ENCODE results near the gene DNAH14. TPM values are rescaled to one million over a fixed set of nuclear protein-coding genes. Genes with fewer than 3 reads are reported as not detected.
"Not testable (repeated sequence)": the region's sequence is repeated elsewhere in the genome, so short reads cannot be mapped to it uniquely, and the experiment has no call there.

DNAH14 gene
- polyA plus RNA-seq, 2 of the 4 experiments (the other 2 are of a cell fraction) = 15.9 to 35.8 TPM

GRCh38 chr1:224959656-224960055 lies 30.2 kb downstream of the DNAH14 start (continued):
- TF ChIP-seq, protein P1, sequence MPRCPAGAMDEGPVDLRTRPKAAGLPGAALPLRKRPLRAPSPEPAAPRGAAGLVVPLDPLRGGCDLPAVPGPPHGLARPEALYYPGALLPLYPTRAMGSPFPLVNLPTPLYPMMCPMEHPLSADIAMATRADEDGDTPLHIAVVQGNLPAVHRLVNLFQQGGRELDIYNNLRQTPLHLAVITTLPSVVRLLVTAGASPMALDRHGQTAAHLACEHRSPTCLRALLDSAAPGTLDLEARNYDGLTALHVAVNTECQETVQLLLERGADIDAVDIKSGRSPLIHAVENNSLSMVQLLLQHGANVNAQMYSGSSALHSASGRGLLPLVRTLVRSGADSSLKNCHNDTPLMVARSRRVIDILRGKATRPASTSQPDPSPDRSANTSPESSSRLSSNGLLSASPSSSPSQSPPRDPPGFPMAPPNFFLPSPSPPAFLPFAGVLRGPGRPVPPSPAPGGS (IDR thresholded peaks at IDR 0.05) = no peak
- no peak for TF ChIP-seq PHF8 (IDR thresholded peaks at IDR 0.05; ENCODE audit: borderline replicate concordance, low read depth)
- TF ChIP-seq CHD4 (IDR thresholded peaks at IDR 0.05; ENCODE audit: borderline replicate concordance) = no peak

GRCh38 chr1:224980181-224980580 lies 50.7 kb downstream of the DNAH14 start:
- H3K27ac ChIP-seq = no peak overlapping the region
- DNase-seq (ENCODE audit: low read depth in 1 of 2, low spot score in 1 of 2) (no peak), FAIRE-seq (no peak), ATAC-seq (no peak)
- no peak overlapping the region for H3K4me2 ChIP-seq
- 71% methylated on average over 5 of the region's 5 CpGs for WGBS (ENCODE audit: missing lambda C conversion rate)
- no peak overlapping the region for H3K4me3 ChIP-seq
- CTCF ChIA-PET = no interaction called here
- POLR2A ChIA-PET = no interaction called here
- H3K4me1 ChIP-seq = no peaks in the 10 kb centered on the region
- no peaks in the 10 kb centered on the region; the same call in 2 of the 3 replicates for H3K9me3 ChIP-seq
- no peak for TF ChIP-seq MYC (IDR thresholded peaks at IDR 0.05; ENCODE audit: borderline replicate concordance, low read length)
- no peak for TF ChIP-seq CHD4 (IDR thresholded peaks at IDR 0.05; ENCODE audit: borderline replicate concordance)

DNA sequence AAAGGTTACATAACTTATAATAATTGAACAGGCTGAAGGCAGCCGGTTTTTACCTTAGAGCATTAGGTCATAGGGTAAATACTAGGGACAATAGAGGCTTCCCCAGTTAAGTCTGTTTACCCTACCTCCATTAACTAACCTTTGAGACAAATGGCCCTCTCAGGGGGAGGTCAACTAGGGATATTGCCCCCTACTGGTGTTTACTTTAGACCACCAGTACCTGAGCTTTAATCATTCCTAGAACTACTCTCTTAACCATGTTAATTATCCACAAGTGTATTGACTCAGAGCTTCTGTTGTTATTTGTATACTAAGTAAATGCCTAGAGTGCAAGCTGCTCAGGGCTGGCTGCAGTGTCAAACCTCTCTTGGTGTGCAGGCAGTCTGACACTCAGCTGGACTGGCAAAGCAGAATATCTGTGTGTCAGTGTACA lies 52.5 kb downstream of the DNAH14 start:
- H3K9me3 ChIP-seq; H3K4me1 ChIP-seq; H3K4me3 ChIP-seq; FAIRE-seq; ATAC-seq; CTCF ChIA-PET; POLR2A ChIA-PET; DNase-seq (ENCODE audit: low read depth in 1 of 2, low spot score in 1 of 2); H3K27ac ChIP-seq; H3K4me2 ChIP-seq: not testable (repeated sequence)
- 17% methylated on average over 1 of the region's 1 CpG for WGBS (ENCODE audit: missing lambda C conversion rate)

GRCh38 chr1:224988042-224988441 lies 58.6 kb downstream of the DNAH14 start:
- no peaks in the 10 kb centered on the region; the same call in 2 of the 3 replicates for H3K9me3 ChIP-seq
- ATAC-seq (no peak), DNase-seq (ENCODE audit: low read depth in 1 of 2, low spot score in 1 of 2) (no peak), FAIRE-seq (peak; percentile 18)
- no peak overlapping the region for H3K4me2 ChIP-seq
- ChIA-PET CTCF (no interaction called here), POLR2A (no interaction called here)
- WGBS (ENCODE audit: missing lambda C conversion rate) = 93% methylated on average over 6 of the region's 6 CpGs
- H3K27ac ChIP-seq = no peak overlapping the region
- H3K4me3 ChIP-seq = no peak overlapping the region
- H3K4me1 ChIP-seq = no peaks in the 10 kb centered on the region
- TF ChIP-seq POLR2A (IDR thresholded peaks at IDR 0.05; ENCODE audit: low read length) (no peak), RAD21 (conservative IDR thresholded peaks at IDR 0.05 in 1 of 2, IDR thresholded peaks at IDR 0.05 in 1 of 2) (no peak), EHF (CRISPR knock-in tag; IDR thresholded peaks at IDR 0.05) (no peak), ESRRA (IDR thresholded peaks at IDR 0.05; ENCODE audit: borderline replicate concordance, low read length) (no peak), ZNF302 (CRISPR knock-in tag; IDR thresholded peaks at IDR 0.05) (no peak), FOXS1 (CRISPR knock-in tag; IDR thresholded peaks at IDR 0.05) (no peak), SMC3 (IDR thresholded peaks at IDR 0.05) (no peak), CBX2 (IDR thresholded peaks at IDR 0.05; ENCODE audit: borderline replicate concordance, low read depth) (no peak), RCOR1 (IDR thresholded peaks at IDR 0.05; ENCODE audit: low read depth, low read length) (no peak), MAFK (IDR thresholded peaks at IDR 0.05; ENCODE audit: partially characterized antibody) (no peak), ZC3H11A (IDR thresholded peaks at IDR 0.05) (no peak), TFCP2L1 (CRISPR knock-in tag; IDR thresholded peaks at IDR 0.05) (no peak), HES2 (IDR thresholded peaks at IDR 0.05) (no peak), HEYL (CRISPR knock-in tag; IDR thresholded peaks at IDR 0.05) (no peak), TP53 (CRISPR knock-in tag; IDR thresholded peaks at IDR 0.05) (no peak), PHF8 (IDR thresholded peaks at IDR 0.05; ENCODE audit: borderline replicate concordance, low read depth) (no peak), CEBPB (IDR thresholded peaks at IDR 0.05) (no peak), JUN (IDR thresholded peaks at IDR 0.05) (no peak), ZFP36 (IDR thresholded peaks at IDR 0.05; ENCODE audit: borderline replicate concordance, partially characterized antibody) (no peak)
- TF ChIP-seq, protein P2, sequence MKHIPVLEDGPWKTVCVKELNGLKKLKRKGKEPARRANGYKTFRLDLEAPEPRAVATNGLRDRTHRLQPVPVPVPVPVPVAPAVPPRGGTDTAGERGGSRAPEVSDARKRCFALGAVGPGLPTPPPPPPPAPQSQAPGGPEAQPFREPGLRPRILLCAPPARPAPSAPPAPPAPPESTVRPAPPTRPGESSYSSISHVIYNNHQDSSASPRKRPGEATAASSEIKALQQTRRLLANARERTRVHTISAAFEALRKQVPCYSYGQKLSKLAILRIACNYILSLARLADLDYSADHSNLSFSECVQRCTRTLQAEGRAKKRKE (CRISPR knock-in tag; IDR thresholded peaks at IDR 0.05; ENCODE audit: low read depth) = no peak

All from A549 (cell line).